Activated T-helper 1 cell treated with anti-CD3 and anti-CD28 coated beads, Interleukin-12 subunit alpha, Interleukin-12 subunit beta, Interleukin-2, Interleukin-4 antibody, amounts not matched to agents 30 ng/mL and 10 ng/mL and 1 ng/mL, durations not matched to agents 14 hours and 24 hours and 36 hours (primary cell): ENCODE measurements around the gene SHLD1. TPM values are rescaled to one million over a fixed set of nuclear protein-coding genes. Genes with fewer than 3 reads are reported as not detected.
"Not testable (repeated sequence)": the region's sequence is repeated elsewhere in the genome, so short reads cannot be mapped to it uniquely, and the experiment has no call there.

Experiments
- DNase-seq: peaks from one replicate; pipeline ENCODE4 v3.0.0; 2021; ENCODE audit warnings: low spot score
- H3K27ac Mint-ChIP-seq: one replicate; pipeline ENCODE4 v1.8.0; 2021; ENCODE audit warnings: mild to moderate bottlenecking, mixed read lengths
- H3K27me3 Mint-ChIP-seq: one replicate; pipeline ENCODE4 v1.8.0; 2022; ENCODE audit warnings: mild to moderate bottlenecking, moderate library complexity, mixed read lengths; ENCODE audit not compliant: insufficient read depth
- H3K36me3 Mint-ChIP-seq: one replicate; pipeline ENCODE4 v1.8.0; 2021; ENCODE audit warnings: low read depth, mixed read lengths
- H3K4me1 Mint-ChIP-seq: one replicate; pipeline ENCODE4 v1.8.0; 2021; ENCODE audit warnings: low read depth, mixed read lengths
- H3K4me3 Mint-ChIP-seq: one replicate; pipeline ENCODE4 v1.8.0; 2021; ENCODE audit warnings: mild to moderate bottlenecking, moderate library complexity, mixed read lengths
- H3K9me3 Mint-ChIP-seq: one replicate; pipeline ENCODE4 v1.8.0; 2021; ENCODE audit warnings: mixed read lengths
- intact Hi-C: fragments of 100-400 bp; cut with micrococcal nuclease; formaldehyde crosslinking; loops from one replicate; pipeline ENCODE4 v1.15.1; 2024
- total RNA-seq: library from RNA; stranded (reverse); gene quantifications from 2 replicates; pipeline ENCODE4 v1.2.3, GENCODE V29; 2022

The SHLD1 gene
- total RNA-seq, 1 donor from 2014 or later, result 8.1 TPM

- peaks cover 5% of the 10 kb centered on the region for H3K4me1 Mint-ChIP-seq
- H3K9me3 Mint-ChIP-seq, result peaks cover 3% of the 10 kb centered on the region
- intact Hi-C loops, result no loop called here
- no peak for DNase-seq
- H3K27ac Mint-ChIP-seq, result no peak overlapping the region
- peaks cover 3% of the 10 kb centered on the region for H3K36me3 Mint-ChIP-seq
- no peak overlapping the region for H3K4me3 Mint-ChIP-seq
- H3K27me3 Mint-ChIP-seq, result peaks cover 8% of the 10 kb centered on the region
These were observed 4.7 kb upstream of the SHLD1 start for GRCh38 chr20:5745416-5746030.

GRCh38 chr20:5746064-5746463, 4.1 kb upstream of the SHLD1 start:
- peaks cover 8% of the 10 kb centered on the region for H3K4me1 Mint-ChIP-seq
- peaks cover 8% of the 10 kb centered on the region for H3K27me3 Mint-ChIP-seq
- H3K27ac Mint-ChIP-seq, result no peak overlapping the region
- no peak for DNase-seq
- H3K4me3 Mint-ChIP-seq, result no peak overlapping the region
- H3K36me3 Mint-ChIP-seq, result peaks cover 3% of the 10 kb centered on the region
- H3K9me3 Mint-ChIP-seq, result peaks cover 3% of the 10 kb centered on the region
- intact Hi-C loops, result no loop called here

GRCh38 chr20:5748246-5748645, 2.0 kb upstream of the SHLD1 start:
- H3K9me3 Mint-ChIP-seq, result peaks cover 3% of the 10 kb centered on the region
- peak overlapping the region; percentile 23 for H3K4me3 Mint-ChIP-seq
- H3K27me3 Mint-ChIP-seq, result peaks cover 8% of the 10 kb centered on the region
- H3K36me3 Mint-ChIP-seq, result peaks cover 3% of the 10 kb centered on the region
- intact Hi-C loops, result no loop called here
- no peak overlapping the region for H3K27ac Mint-ChIP-seq
- no peak for DNase-seq
- peaks cover 18% of the 10 kb centered on the region for H3K4me1 Mint-ChIP-seq

GRCh38 chr20:5749512-5749951, 669 bp upstream of the SHLD1 start:
- H3K27ac Mint-ChIP-seq, DNase-seq, H3K4me3 Mint-ChIP-seq, H3K9me3 Mint-ChIP-seq, H3K36me3 Mint-ChIP-seq, H3K27me3 Mint-ChIP-seq, intact Hi-C loops: not testable (repeated sequence)
- H3K4me1 Mint-ChIP-seq, result peaks cover 23% of the 10 kb centered on the region

- peaks cover 5% of the 10 kb centered on the region for H3K36me3 Mint-ChIP-seq
- DNase-seq, result no peak
- H3K9me3 Mint-ChIP-seq, result peaks cover 3% of the 10 kb centered on the region
- intact Hi-C loops, result loop anchor here (5.0 kb wide), 2 partner anchors 160 to 625 kb away; partner anchors contain the start of gene CDS2
- H3K27ac Mint-ChIP-seq, result no peak overlapping the region
- peaks cover 23% of the 10 kb centered on the region for H3K4me1 Mint-ChIP-seq
- peaks cover 1% of the 10 kb centered on the region for H3K27me3 Mint-ChIP-seq
- H3K4me3 Mint-ChIP-seq, result peak overlapping the region; percentile 87
These were observed 1.7 kb downstream of the SHLD1 start for GRCh38 chr20:5751856-5752255.

- intact Hi-C loops, result loop anchor here (5.0 kb wide), 2 partner anchors 162 to 627 kb away; partner anchors contain the start of gene CDS2
- Mint-ChIP-seq H3K36me3 (peaks cover 11% of the 10 kb centered on the region), H3K9me3 (peaks cover 3% of the 10 kb centered on the region), H3K4me1 (peaks cover 23% of the 10 kb centered on the region), H3K27ac (no peak overlapping the region), H3K27me3 (no peaks in the 10 kb centered on the region), H3K4me3 (no peak overlapping the region)
- DNase-seq, result no peak
These were observed 3.6 kb downstream of the SHLD1 start for GRCh38 chr20:5753814-5754213.

GRCh38 chr20:5757949-5758348, 7.7 kb downstream of the SHLD1 start:
- Mint-ChIP-seq H3K36me3 (peaks cover 20% of the 10 kb centered on the region), H3K27me3 (no peaks in the 10 kb centered on the region), H3K4me1 (peaks cover 22% of the 10 kb centered on the region)

GRCh38 chr20:5766085-5766764, 16.0 kb downstream of the SHLD1 start:
- no peak for DNase-seq
- Mint-ChIP-seq H3K27me3 (no peaks in the 10 kb centered on the region), H3K9me3 (no peaks in the 10 kb centered on the region)

More at GRCh38 chr20:5757949-5758348, 7.7 kb downstream of the SHLD1 start:
- no peaks in the 10 kb centered on the region for H3K9me3 Mint-ChIP-seq
- no peak overlapping the region for H3K4me3 Mint-ChIP-seq
- no peak overlapping the region for H3K27ac Mint-ChIP-seq
- no peak for DNase-seq
- intact Hi-C loops, result no loop called here

GRCh38 chr20:5767493-5768098, 17.4 kb downstream of the SHLD1 start:
- no peak overlapping the region for H3K27ac Mint-ChIP-seq
- no peaks in the 10 kb centered on the region for H3K9me3 Mint-ChIP-seq
- no peak overlapping the region for H3K4me3 Mint-ChIP-seq
- DNase-seq, result no peak
- peaks cover 15% of the 10 kb centered on the region for H3K36me3 Mint-ChIP-seq
- intact Hi-C loops, result no loop called here
- H3K27me3 Mint-ChIP-seq, result no peaks in the 10 kb centered on the region
- H3K4me1 Mint-ChIP-seq, result peaks cover 9% of the 10 kb centered on the region

More at GRCh38 chr20:5766085-5766764, 16.0 kb downstream of the SHLD1 start:
- Mint-ChIP-seq H3K27ac (no peak overlapping the region), H3K36me3 (peaks cover 12% of the 10 kb centered on the region), H3K4me3 (no peak overlapping the region), H3K4me1 (peaks cover 10% of the 10 kb centered on the region)
- intact Hi-C loops, result no loop called here

GRCh38 chr20:5770231-5770986, 20.2 kb downstream of the SHLD1 start:
- peaks cover 6% of the 10 kb centered on the region for H3K4me1 Mint-ChIP-seq
- no peak for DNase-seq
- H3K36me3 Mint-ChIP-seq, result peaks cover 22% of the 10 kb centered on the region
- H3K4me3 Mint-ChIP-seq, result no peak overlapping the region
- H3K27ac Mint-ChIP-seq, result no peak overlapping the region
- H3K9me3 Mint-ChIP-seq, result no peaks in the 10 kb centered on the region
- no peaks in the 10 kb centered on the region for H3K27me3 Mint-ChIP-seq
- intact Hi-C loops, result no loop called here

- Mint-ChIP-seq H3K4me3 (no peak overlapping the region), H3K36me3 (peaks cover 22% of the 10 kb centered on the region), H3K27me3 (no peaks in the 10 kb centered on the region), H3K27ac (no peak overlapping the region), H3K9me3 (no peaks in the 10 kb centered on the region), H3K4me1 (peaks cover 6% of the 10 kb centered on the region)
- intact Hi-C loops, result no loop called here
- no peak for DNase-seq
These were observed 20.8 kb downstream of the SHLD1 start for GRCh38 chr20:5770987-5771318.

GRCh38 chr20:5772704-5773103, 22.5 kb downstream of the SHLD1 start:
- intact Hi-C loops, result no loop called here
- peaks cover 17% of the 10 kb centered on the region for H3K36me3 Mint-ChIP-seq
- no peak overlapping the region for H3K4me3 Mint-ChIP-seq
- no peaks in the 10 kb centered on the region for H3K9me3 Mint-ChIP-seq
- H3K4me1 Mint-ChIP-seq, result peaks cover 6% of the 10 kb centered on the region
- no peak for DNase-seq
- H3K27me3 Mint-ChIP-seq, result no peaks in the 10 kb centered on the region
- H3K27ac Mint-ChIP-seq, result no peak overlapping the region

- Mint-ChIP-seq H3K27me3 (no peaks in the 10 kb centered on the region), H3K27ac (no peak overlapping the region), H3K4me1 (peaks cover 6% of the 10 kb centered on the region), H3K36me3 (peaks cover 17% of the 10 kb centered on the region), H3K9me3 (no peaks in the 10 kb centered on the region), H3K4me3 (no peak overlapping the region)
- intact Hi-C loops, result no loop called here
- DNase-seq, result no peak
These were observed 23.4 kb downstream of the SHLD1 start for GRCh38 chr20:5773589-5773988.
